Cardiac muscle cell (in vitro differentiated cells and primary cell): ENCODE results near the gene BLM. TPM values are rescaled to one million over a fixed set of nuclear protein-coding genes. Genes with fewer than 3 reads are reported as not detected.
A peak's percentile ranks its signal among the peaks of the same experiment; 100 is the strongest.

ENCODE experiments used
- DNase-seq, 2 donors: peaks; one replicate each; pipeline versions ENCODE4 v3.0.0 to v3.0.0-alpha.2; 2010 to 2017; ENCODE audit warnings: low read depth in 1 of 2, low spot score in 1 of 2
- H3K27ac ChIP-seq: fragments of 200-600 bp; sonication (generic); 2 replicates; pipeline ENCODE4 v1.5.1; 2016
- H3K27me3 ChIP-seq: fragments of 200-600 bp; sonication (generic); 2 replicates; pipeline ENCODE4 v1.6.0; 2016; ENCODE audit warnings: control low read depth
- H3K36me3 ChIP-seq: fragments of 200-600 bp; sonication (generic); 2 replicates; pipeline ENCODE4 v1.5.1; 2016; ENCODE audit warnings: control low read depth
- H3K4me1 ChIP-seq: fragments of 200-600 bp; sonication (generic); 2 replicates; pipeline ENCODE4 v1.8.1; 2017; ENCODE audit warnings: low read depth, mild to moderate bottlenecking, mixed run types
- H3K4me3 ChIP-seq: fragments of 200-600 bp; sonication (generic); 2 replicates; pipeline ENCODE4 v1.5.1; 2016; ENCODE audit warnings: mild to moderate bottlenecking
- H3K9me3 ChIP-seq: fragments of 200-600 bp; sonication (generic); 2 replicates; pipeline ENCODE4 v1.5.1; 2017; ENCODE audit warnings: low read depth, mild to moderate bottlenecking, control low read depth
- CTCF ChIP-seq: IDR thresholded peaks from 2 replicates; pipeline ENCODE4 v1.5.1; 2012; ENCODE audit warnings: low read depth, mild to moderate bottlenecking, low read length
- polyA plus RNA-seq: library from polyadenylated mRNA; unstranded; fragments of >200 nt; fragmentation: Nextera tagmentation; extraction: Ambion mirVana; gene quantifications from 2 replicates; pipeline ENCODE4 v1.2.1, GENCODE V29; 2016
- total RNA-seq: library from RNA; depleted of rRNA; stranded (reverse); fragments of >200 nt; gene quantifications from 2 replicates; pipeline ENCODE4 v1.2.3, GENCODE V29; 2016

Gene BLM
- total and polyA plus RNA-seq, 2 experiments from 2014 or later, result 2.6 to 6.3 TPM

GRCh38 chr15:90698629-90699028 lies 18.5 kb upstream of the BLM start:
- Histone ChIP-seq H3K36me3 (no peaks in the 10 kb centered on the region), H3K4me3 (no peak overlapping the region), H3K27me3 (no peaks in the 10 kb centered on the region), H3K4me1 (no peaks in the 10 kb centered on the region), H3K9me3 (no peaks in the 10 kb centered on the region), H3K27ac (no peak overlapping the region)
- TF ChIP-seq CTCF, result no peak
- no peak for DNase-seq

- H3K27ac ChIP-seq, result no peak overlapping the region
- DNase-seq, result no peak
- H3K4me1 ChIP-seq, result no peaks in the 10 kb centered on the region
- no peaks in the 10 kb centered on the region for H3K27me3 ChIP-seq
- H3K4me3 ChIP-seq, result no peak overlapping the region
- H3K36me3 ChIP-seq, result no peaks in the 10 kb centered on the region
- no peak for TF ChIP-seq CTCF
- no peaks in the 10 kb centered on the region for H3K9me3 ChIP-seq
These were observed 16.1 kb upstream of the BLM start for GRCh38 chr15:90701048-90701447.

GRCh38 chr15:90701880-90702630 lies 15.1 kb upstream of the BLM start:
- Histone ChIP-seq H3K4me3 (no peak overlapping the region), H3K36me3 (no peaks in the 10 kb centered on the region), H3K27me3 (no peaks in the 10 kb centered on the region), H3K27ac (no peak overlapping the region), H3K9me3 (no peaks in the 10 kb centered on the region), H3K4me1 (no peaks in the 10 kb centered on the region)
- no peak for TF ChIP-seq CTCF
- DNase-seq, result peak in 1 of 2 donors; percentile 26

- no peak for TF ChIP-seq CTCF
- peaks cover 7% of the 10 kb centered on the region for H3K4me1 ChIP-seq
- no peaks in the 10 kb centered on the region for H3K27me3 ChIP-seq
- DNase-seq, result no peak
- no peak overlapping the region for H3K4me3 ChIP-seq
- H3K36me3 ChIP-seq, result no peaks in the 10 kb centered on the region
- no peak overlapping the region for H3K27ac ChIP-seq
- H3K9me3 ChIP-seq, result no peaks in the 10 kb centered on the region
These were observed 13.7 kb upstream of the BLM start for GRCh38 chr15:90703455-90703854.

- H3K9me3 ChIP-seq, result no peaks in the 10 kb centered on the region
- no peak for TF ChIP-seq CTCF
- peaks cover 10% of the 10 kb centered on the region for H3K4me1 ChIP-seq
- no peak for DNase-seq
- no peaks in the 10 kb centered on the region for H3K27me3 ChIP-seq
- no peak overlapping the region for H3K4me3 ChIP-seq
- H3K36me3 ChIP-seq, result no peaks in the 10 kb centered on the region
- no peak overlapping the region for H3K27ac ChIP-seq
These were observed 11.9 kb upstream of the BLM start for GRCh38 chr15:90705212-90705611.
